Stimulated activated CD8-positive, alpha-beta memory T cell treated with anti-CD3 and anti-CD28 coated beads, Interleukin-7, amount 100 ng/mL, for 48 hours (primary cell): ENCODE data around the gene ARHGAP4.

Experiments
- DNase-seq, 2 donors: peaks; one replicate each; pipeline ENCODE4 v3.0.0-alpha.2; 2020; ENCODE audit warnings: low read depth in 1 of 2; ENCODE audit errors: extremely low read depth in 1 of 2

Gene ARHGAP4

DNA sequence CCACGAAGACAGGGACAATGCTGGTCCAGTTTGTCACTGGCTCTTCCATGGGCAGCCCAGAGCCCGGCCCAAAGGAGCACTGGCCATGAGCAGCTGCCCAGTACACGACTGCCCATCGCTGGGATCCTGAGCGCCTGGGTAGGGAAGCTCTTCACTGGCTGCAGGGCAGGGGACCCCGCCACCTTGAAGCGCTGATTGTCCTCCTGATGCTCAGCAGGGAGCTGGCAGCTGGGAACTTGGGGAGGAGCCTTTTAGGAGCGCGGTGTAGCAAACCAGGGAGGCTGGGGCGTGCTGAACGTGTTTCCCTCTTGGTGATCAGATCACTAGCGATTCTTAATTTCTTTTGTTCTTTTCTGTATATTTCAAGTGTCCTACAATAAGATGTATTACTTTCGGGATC lies 41.9 kb downstream of the ARHGAP4 start:
- no peak for DNase-seq

DNA sequence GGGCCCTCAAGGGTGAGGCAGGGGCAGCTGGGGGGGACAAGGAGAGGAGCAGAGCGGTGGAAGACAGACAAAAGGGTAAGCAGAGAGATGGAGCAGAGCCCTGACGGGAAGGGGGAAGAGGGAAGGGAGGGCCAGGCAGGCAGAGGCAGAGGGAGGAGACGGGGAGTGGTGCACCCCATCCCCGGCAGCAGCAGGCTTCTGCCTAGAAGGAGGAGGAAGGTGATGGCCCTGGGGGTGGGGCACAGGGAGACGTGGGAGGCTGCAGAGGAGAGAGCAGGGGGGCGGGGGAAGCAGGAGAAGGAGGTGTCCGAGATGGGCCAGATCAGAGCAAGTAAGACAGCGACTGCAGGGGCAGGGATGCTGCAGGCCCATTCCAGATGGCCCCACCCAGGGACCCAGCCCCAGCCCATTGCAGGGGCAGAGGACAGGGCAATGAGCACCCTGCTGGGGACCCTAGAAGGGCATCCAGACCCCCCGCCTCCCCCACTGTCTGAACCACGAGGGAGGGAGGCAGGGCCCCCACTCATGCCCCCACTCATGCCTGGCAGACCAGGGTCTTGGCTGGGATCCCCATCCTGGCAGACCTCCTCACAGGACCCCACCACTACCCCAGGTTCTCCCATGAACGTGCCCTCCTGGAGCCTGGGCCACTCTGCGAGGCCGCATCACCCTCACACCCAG lies 42.8 kb downstream of the ARHGAP4 start:
- DNase-seq = no peak

DNA sequence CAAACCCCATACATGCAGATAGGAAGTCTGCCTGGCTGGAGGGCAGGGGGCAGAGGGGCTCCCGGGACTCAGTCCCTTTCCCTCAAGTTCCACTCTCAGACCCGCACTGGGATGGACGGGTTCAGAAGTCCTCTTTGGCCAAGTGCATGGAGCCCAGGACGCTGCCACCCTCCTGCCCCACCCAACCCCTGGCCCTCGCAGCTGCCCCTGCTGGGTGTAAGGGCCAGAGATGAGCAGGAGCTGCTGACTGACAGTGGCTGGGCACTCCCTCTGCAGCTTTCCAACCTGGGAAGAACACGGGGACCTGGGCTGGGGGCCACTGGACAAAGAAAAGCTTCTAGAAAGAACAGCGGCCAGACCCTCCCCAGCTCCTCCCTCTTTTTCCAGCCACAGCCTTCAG lies 43.5 kb downstream of the ARHGAP4 start:
- no peak for DNase-seq

DNA sequence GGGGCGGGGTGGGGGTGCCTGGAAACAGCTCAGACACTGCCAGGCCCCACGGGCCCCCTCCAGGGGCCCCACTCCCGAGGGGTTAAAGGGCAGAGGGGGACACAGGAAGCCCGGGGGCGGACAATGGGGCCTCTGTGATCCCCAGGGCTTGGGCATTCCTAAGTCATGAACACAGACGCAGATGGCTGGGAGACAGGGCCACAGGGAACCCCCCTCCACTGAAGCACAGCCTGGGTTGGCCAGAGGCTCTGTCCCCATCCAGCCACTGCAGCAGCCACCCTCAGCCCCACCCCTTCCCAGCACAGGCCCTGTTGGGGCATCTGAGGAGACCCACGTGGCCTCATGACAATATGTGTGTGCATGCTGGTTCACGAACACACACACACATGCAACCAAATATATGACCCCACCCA lies 44.0 kb downstream of the ARHGAP4 start:
- no peak for DNase-seq

DNA sequence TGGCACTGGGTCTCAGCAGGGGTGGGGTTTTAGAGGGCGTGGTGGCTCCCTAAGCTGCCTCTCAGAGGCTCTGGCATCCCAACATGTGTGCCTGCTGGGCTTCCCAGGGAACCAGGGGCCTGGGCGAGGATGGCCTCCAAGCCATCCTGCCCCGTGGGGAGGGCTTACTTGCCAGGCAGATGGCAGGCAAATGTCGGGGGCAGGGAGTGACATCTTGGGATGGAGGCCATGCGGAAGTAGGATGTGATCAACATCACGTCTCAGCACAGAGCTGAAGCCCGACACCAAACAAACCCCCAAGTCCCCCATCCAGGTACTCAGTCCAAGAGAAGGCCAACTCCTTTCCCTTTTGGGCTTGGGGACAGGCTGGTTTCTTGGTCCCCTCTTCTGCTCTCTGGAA lies 44.8 kb downstream of the ARHGAP4 start:
- DNase-seq = no peak

DNA sequence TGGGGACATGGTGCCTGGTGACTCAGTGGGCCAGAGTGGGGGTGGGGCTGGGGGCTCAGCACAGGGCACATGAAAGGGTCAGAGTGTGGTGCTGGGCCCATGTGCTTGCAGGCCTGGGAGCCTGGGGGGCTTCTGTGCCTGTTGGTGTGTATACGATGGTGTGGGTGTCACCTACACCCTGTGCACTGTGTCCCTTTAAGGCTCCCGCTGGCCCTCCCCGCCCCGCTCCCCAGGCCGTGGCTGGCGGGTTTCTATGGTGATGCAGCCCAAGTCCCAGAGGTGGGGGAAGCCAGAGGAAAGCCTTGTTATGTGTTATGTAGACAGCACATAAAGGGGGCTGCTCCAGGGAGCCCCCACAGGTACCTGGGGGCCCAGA lies 45.6 kb downstream of the ARHGAP4 start:
- DNase-seq = no peak

DNA sequence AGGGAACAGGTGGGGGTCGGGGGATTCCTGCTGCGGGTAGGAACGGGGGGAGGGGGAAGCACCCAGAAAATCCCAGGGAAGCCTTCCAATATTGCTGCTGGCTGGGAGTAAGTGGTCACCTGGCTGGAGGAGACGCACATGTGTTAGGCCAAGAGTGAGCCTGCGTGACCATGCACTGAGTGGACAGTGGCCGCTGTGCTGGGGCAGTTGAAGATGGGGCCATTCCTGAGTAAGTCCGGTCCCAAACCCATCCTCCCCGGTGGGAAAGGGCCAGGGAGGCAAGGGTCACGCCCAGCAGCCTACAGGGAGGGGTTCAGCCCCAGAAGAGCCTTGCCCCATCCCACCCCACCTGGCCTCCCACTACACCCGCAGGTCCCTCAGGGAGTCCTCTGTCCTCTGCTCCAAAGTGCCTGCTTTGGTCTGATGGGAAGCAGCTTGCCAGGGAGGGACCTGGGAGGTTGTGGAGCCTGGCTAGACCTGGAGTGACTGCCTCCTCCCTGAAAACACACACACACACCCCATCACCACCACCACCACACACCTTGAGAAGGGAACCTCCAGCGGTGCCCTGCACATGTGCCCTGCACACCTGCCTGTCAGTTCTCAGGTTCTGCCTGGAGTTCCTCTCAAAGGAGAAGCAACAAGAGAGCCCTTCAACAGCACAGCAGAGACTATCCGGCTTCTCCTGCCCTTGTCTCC lies 46.2 kb downstream of the ARHGAP4 start:
- no peak for DNase-seq

- peak in 1 of 2 donors; percentile 7 for DNase-seq
Observed at GRCh38 chrX:153878969-153879653, 47.0 kb downstream of the ARHGAP4 start.

DNA sequence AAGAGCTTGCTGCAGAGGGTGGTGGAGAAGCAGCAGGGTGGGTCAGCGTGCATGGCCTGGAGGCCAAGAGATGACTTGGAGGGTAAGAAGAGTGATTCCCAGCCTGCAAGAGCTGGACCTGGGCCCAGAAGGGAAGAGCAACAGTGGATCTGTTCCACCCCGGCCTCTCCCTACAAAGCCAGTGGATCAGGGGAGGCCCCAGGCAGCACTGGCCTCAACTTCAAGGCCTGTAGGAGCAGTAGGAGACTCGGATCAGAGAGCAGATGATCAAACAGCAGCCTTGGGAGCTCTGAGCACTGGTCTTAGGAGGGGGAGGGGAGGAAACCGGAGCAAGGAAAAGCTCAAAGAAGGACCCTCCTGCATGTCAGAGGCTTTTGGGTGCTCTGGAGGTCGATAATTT lies 47.7 kb downstream of the ARHGAP4 start:
- DNase-seq = no peak

DNA sequence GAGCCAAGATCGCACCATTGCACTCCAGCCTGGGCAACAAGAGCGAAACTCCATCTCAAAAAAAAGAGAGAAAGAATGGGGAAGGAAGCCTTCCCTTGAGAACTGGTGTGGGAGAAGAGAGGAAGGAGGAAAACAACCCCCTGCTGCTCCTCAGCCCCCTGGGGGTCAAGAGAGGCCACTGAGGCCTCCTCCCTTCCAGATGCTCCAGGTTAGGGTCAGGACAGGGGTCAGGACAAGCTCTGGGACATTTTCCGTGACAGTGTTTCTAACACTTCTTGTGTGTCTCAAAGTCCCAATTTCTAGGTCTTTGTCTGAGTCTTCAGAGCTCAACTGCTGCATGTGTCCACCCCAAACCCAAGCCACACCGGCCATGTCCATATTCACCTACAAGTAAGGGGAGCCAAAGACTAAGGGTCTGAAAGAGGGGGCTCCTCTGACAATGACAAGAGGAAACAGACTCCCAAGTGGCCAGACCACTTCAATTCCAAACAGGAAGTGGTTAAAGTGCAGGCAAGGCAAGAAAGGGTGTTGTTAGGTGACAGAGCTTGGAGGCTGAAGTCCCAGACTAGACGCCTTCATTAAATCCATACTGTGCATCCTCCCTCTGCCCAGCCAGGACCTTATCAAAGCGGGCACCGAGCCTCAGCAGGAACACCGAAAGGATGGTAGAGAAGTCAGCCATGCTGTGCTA lies 48.3 kb downstream of the ARHGAP4 start:
- DNase-seq = no peak

DNA sequence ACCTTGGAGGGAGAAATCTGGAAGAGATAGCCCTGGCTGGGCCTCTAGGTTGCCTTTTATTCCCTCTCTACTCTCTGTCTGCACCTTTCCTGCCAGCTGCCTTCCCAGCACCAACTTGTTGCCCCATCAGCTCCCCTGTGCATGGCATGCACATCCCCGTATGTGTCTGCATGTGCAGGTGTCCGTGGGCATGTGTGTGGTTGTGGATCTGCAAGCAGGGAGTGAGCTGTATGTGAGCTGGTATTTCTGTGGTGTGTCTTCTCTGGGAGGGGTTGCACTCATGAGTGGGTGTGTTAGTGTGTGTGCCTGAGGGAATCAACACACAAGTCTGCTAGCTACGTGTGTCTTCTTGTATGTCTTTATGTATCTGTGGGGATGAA lies 50.0 kb downstream of the ARHGAP4 start:
- no peak for DNase-seq

GRCh38 chrX:153875391-153876111 lies 50.5 kb downstream of the ARHGAP4 start:
- peak; percentile 20 to 37 for DNase-seq

GRCh38 chrX:153874366-153875125 lies 51.5 kb downstream of the ARHGAP4 start:
- no peak for DNase-seq

GRCh38 chrX:153874085-153874365 lies 52.0 kb downstream of the ARHGAP4 start:
- no peak for DNase-seq

DNA sequence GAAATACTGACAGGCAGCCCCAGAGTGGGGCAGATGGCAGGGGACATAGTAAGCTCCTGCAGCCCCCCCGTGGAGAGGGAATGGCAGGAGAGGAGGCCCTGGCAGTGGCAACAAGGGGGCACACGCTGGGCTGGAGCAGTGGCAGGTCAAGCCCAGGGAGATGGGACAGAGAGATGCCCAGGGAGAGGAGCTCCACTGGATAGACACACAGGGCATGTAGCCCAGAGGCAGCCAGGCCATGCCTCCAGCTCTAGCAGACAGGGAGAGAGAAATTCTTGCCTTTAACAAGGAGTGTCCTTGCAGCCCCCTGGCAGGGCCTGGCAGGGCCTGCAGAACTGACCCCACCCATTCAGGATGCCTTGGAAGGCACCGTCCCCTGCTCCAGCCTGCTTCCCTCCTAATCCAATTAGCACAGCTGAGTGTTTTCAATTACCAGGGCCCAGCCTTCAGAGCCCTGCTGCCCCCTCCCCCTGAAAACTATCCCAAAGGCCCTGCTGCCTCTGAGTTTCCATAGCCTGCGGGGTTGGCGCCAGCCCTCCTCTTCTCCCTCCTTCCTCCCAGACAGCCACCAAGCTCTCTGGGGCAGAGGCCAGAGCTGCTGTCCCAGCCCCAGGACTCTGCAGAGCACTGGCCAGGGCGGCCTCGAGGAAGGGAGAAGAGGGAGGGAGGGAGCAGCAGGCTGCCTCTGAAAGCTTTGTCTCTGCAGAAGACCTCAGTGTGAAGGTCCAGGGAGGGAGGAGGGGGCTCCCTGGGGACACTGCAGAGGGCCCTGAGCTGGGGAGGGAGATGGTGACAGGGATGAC lies 52.6 kb downstream of the ARHGAP4 start:
- DNase-seq = no peak

DNA sequence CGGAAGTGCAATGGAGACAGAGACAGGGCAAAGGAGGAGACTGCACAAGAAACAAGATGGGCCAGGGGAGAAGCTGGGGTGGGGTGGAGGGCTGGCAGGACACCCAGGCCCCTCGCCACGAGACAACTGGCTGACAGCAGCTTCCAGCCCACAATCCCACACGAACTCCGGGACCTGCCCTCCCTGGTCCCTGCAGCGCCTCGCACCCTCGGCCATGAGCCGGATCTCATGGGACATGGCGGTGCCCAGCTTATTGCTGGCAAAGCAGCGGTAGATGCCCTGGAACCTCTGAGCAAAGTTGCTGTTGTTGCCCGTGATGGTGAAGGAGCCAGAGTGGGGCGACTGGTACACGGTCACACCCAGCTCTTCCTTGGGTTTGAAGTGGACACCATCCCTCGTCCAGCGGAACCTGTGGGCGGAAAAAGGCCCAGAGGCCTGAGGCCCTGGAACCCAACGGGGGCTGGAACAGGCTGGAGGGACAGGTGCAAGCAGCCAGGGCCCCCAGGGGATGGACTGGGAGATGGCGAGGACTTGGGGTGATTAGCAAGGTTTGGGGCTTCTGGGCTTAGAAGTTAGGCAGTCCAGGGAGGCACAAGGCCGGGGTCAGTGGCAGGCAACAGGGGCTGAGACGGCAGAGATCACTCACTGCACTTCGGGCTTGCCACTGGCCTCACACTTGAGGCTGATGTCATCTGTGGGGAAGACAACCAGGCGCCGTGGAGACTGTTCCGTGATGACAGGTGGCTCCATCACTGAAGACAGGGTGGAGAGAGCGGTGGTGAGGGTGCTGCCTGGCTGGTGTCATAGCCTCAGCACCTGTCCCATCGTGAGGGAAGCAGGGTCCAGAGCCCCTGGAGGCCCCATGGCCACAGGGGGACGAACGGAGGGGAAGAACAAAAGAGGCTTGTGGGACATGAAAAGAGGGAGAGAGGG lies 53.9 kb downstream of the ARHGAP4 start:
- no peak for DNase-seq

DNA sequence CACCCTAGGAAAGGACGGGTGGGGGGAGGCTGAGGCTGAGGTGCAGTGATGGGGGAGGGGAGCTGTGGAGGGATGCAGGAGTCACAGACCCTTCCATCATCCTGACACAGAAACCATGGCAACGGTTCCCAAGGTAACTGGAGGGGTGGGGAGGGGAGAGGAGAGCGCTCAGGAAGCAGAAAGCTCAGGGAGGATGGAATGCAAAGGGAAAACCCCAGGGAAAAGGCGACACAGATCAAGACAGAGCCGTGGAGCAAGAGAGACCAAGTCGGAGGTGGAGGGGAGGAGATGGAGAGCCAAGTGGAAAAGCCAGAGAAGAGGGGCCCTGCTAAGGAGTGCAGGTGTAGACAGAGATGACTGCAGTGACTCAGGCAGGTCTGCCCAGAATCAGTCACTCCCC lies 54.6 kb downstream of the ARHGAP4 start:
- no peak for DNase-seq

GRCh38 chrX:153870791-153871360 lies 55.2 kb downstream of the ARHGAP4 start:
- no peak for DNase-seq
